Femur (tissue), 1 donor: ENCODE measurements around the gene SMG6.
"Not testable (repeated sequence)": the region's sequence is repeated elsewhere in the genome, so short reads cannot be mapped to it uniquely, and the experiment has no call there.

Experiments
- DNase-seq: peaks from one replicate; pipeline ENCODE4 v3.0.0-alpha.2; 2017

The SMG6 gene

DNA sequence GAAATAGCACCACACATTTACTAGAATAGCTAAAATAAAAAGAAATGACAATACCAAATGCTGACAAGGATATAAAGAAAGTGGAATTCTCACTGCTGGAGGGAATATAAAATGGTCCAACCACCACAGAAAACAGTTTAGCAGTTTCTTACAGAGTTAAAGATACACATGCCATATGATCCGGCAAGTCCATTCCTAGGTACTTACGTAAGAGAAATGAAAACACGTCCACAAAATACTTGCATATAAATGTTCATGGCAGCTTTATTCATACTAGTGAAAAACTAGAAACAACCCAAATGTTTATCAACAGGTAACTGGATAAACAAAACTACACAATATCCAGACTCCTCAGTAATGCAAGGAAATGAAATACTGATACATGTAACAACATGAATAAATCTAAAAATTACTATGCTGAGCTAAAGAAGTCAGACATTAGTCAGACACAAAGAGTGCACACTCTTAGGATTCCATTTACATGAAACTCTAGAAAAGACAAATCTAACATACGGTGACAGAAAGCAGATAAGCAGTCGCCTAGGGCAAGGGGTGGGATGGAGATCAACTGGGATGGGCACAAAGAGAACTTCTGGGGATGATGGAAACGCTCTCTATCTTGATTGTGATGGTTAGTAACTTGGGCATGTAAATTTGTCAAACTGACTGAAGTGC is 76.4 kb downstream of the SMG6 start:
- DNase-seq, result no peak

- no peak for DNase-seq
Measured at GRCh38 chr17:2223617-2223927, 80.0 kb downstream of the SMG6 start.

DNA sequence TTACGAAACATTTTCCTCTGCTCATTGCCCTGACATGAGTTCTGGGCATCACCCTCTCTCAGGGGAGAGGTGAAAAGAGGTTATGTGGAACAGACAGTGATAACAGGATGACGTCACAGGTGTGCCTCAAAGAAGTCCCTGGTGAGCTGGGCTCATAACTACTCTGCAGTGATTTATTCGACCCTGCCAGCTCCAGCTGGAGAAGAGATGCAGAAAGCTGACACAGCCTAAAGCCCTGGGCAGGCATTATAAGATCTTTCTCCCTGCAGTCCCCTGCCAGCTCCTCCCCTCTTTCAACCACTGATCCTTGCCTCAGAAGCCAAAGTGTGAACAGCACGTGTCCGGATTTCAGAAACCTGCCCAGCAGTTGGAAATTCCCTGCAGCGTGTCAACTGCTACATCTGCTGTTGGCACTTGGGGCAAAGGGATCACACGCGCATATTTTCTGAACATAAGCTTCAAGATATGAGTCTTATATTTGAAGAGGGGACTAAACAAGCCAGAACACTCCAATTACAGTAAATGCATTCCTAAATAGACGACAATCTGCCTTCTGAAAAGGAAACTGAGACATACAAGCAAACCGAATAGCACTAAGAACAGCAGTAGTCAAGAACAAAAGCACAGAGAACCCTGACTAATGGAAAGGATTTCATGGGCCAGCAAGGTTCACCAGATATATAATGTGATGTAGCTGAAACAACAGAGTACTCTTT is 80.5 kb downstream of the SMG6 start:
- peak; percentile 83 for DNase-seq

GRCh38 chr17:2222301-2222700 is 81.3 kb downstream of the SMG6 start:
- no peak for DNase-seq

DNA sequence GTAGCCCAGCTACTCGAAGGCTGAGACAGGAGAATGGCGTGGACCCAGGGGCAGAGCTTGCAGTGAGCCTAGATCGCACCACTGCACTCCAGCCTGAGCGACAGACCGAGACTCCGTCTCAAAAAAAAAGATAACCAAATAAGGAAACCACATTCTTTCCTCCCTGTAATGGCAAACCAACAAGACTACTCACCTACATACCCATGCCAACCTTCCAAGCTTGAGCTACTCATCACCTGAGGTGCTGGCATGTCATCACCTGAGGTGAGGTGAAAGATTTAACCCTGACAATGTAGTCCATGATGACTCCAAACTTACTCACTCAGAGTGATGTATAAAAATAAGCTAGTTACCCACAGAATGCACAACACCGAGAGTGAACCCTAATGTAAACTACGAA is 85.2 kb downstream of the SMG6 start:
- no peak for DNase-seq

- peak; percentile 96 for DNase-seq
Measured at GRCh38 chr17:2215616-2216364, 87.8 kb downstream of the SMG6 start.

DNA sequence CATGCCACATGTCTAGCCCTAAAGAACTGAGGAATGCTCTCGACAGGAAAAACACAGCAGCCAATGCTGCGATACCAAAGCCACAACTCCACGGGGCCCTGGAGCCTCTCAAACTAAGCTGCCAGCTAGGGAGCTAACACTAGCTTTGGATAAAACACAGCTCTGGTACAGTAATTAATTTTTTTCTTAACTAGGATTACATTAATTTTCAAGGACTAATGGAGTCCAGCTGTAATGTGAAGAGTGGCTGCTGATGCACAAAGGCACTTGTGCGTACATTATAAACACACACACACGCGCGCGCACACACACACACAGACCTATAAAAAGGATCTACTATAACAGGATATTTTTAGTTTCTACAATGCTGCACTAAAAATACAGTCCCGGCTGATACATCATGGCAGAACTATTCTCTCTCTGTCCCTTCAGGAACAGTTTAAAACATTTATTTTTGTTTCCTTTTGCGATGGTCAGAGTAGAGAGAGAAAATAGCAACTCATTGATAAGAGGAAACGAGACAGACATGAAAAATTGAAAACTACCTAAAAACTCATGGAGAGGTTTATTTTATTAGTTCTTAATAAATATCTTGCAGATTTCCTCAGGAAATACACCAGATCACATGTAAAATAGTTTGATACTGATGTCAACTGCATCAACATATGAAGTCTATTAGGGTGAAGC is 88.5 kb downstream of the SMG6 start:
- DNase-seq, result peak; percentile 84

- DNase-seq, result no peak
Measured at GRCh38 chr17:2214047-2214928, 89.3 kb downstream of the SMG6 start.

DNA sequence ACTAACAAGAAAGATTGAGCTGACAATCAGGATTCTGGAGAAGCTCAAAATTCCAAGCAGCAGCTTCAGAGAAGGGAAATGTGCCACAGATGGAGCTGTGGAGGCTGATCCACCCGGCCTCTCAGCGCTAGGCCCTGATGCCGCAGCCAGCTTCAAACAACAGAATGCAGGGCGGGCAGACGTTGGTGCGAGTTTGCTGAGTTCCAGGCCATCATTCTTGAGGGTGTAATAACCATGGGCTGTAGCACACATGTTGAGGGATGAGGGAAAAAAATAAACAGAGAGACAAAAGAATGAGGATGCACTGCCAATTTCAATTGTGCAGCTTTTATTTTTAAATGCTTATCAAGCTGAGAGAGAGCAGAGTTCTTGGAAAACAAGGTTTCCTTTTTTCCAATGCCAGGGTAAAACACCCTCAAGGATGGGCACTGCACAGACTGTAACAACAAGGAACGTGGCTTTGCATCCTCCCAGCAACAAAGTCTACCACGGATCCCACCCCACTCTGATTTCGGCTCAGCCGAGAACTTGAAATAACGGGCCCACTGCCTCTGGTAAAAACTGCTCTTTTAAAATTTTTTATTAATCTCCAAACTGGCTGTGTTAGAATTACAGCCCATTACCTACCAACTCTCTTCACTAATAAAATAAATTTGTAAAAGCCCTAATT is 90.2 kb downstream of the SMG6 start:
- no peak for DNase-seq

- DNase-seq, result peak; percentile 52
Measured at GRCh38 chr17:2212400-2212981, 91.1 kb downstream of the SMG6 start.

DNA sequence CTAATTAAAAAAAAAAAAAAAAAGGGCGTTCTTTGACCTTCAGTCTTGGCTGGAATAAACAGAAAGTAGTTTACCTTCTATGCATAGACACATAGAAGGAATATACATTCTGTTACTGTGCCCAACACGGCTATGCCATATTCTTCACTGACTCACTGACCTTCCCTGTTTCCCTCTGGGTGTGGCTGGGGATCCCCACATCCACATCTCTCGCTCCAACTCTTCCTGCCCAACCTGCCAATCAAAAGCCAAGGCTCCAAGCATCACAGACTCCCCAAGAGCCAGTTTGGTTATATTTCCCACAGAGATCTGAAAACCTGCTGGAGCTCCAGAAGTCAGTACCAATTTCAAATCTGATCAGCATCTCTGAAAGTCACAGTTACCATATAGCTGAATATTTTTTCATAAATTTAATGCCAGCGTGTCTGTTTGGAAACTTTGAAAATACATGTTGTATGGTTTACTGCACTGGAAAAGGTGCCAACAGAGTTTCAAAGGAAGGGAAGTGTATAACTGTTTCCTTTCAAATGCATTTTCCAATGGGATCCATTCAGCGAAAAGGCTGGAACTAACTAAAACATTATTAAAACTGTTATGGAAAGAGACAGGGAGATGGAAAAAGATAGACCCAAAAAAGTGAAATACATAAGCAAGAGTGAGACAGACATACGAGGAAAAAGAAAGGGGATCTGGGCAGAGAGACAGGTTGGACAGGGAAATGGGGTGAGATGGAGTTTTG is 91.8 kb downstream of the SMG6 start:
- no peak for DNase-seq

- no peak for DNase-seq
Measured at GRCh38 chr17:2210726-2211125, 92.9 kb downstream of the SMG6 start.

DNA sequence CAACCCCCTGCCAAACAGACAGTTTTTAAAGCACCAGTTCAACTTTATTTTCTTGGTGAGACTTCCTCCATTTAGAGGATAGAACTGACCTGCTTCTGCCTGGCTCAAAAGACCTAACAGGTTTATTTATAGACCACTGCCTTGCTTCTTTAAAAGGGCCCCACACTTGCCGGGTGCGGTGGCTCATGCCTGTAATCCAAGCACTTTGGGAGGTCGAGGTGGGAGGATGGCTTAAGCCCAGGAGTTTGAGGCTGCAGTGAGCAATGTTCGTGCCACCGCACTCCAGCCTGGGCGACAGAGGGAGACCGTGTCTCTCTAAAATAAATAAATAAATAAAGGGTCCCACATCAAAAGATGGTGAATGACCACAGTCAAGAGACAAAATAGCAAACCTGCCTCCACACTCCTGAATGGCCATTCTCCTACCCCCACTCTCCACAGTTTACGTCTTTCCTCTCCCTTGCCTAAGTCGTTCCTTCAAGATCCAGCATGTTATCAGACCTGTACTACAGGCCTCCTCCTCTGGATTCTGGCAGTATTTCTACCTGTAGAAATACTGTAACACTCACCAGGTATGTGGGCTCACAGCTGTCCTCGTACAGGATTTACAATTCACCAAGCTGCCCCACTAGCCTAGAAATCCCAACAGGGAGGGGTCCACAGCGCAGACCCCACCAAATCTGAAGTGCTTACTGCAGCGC is 95.6 kb downstream of the SMG6 start:
- no peak for DNase-seq

DNA sequence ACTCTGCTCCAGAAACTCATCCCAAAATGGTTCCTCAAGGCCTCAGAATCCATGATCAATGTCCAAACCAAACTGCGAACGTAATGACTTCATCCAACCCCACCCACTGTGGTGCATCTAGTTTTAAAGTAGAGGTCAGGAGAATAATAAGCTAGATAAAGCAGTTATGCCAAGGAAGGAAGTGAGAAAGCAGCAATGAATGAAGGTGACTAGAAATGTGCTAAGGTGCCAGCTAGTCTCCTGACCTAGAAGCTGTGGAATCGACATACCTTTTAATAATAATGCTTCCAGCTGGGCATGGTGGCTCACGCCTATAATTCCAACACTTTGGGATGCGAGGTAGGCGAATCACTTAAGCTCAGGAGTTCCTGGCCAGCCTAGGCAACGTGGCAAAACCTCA is 99.2 kb downstream of the SMG6 start:
- DNase-seq, result no peak

DNA sequence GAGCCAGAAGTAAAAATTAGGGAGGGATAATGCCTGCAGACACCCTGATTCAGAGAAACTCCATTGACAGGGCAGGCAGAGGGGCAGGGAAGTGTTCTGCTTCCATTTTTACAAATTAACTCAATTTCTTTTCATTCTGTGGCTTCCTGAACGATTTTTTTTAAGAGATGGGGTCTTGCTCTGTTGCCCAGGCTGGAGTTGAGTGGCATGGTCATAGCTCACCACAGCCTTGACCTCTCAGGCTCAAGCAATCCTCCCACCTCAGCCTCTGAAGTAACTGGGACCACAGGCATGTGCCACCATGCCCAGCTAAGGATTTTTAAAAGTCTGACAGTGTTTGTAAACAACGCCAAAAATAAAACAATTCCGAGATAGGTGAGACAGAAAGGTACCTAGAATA is 99.8 kb downstream of the SMG6 start:
- DNase-seq, result no peak

DNA sequence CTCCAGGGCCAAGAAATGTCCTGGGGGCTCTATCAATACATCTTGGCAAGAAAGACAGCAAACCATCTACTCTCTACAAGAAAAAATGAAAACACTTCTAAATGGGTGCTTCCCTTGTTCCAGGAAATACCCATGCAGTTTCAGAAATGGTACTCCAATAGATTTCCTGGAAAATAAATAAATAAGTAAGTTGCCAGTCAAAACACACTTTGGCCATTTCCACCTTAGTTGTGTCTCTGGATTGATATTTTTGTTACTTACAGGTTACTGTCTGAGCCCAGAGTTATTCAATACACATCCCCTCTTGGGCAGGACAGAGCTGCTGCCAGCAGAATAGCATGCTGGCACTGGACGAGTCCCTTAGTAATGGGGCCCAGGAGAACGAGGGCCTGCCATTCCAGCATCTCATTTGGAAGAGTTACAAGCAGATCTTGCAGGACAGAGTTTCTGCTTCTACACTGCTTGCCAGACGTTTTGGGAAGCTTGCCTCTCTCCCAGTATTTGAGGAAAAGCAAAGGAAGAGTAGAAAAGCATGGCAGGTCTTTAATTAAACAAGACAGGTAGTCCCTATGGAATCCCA is 100.5 kb downstream of the SMG6 start:
- no peak for DNase-seq

DNA sequence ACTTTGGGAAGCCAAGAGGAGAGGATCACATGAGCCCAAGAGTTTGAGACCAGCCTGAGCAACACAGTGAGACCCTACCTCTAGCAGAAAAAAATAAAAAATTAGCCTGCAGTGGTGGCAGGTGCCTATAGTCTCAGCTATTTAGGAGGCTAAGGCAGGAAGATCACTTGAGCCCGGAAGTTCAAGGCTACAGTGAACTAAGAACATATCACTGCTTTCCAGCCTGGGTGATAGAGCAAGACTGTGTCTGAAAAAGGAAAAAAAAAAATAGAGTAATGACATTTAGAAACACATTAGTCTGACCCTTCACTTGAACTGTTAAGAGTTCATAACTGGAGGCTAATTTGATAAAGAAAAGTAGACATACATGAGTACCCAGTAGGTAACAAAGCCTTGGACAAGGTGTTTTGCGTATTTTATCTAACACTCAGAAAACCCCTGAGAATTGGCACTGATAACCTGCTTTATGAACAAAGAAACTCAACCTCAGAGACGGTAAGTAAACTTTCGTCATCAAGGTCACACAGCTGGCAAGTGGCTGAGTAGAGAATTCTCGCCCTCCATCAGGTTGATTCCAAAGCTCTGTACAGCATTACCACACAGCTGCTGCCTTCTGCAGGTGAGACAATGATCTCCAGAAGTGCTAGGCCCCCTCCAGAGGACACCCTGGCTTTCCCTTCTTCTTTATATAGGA is 101.1 kb downstream of the SMG6 start:
- no peak for DNase-seq

GRCh38 chr17:2199386-2199785 is 104.2 kb downstream of the SMG6 start:
- DNase-seq, result not testable (repeated sequence)

DNA sequence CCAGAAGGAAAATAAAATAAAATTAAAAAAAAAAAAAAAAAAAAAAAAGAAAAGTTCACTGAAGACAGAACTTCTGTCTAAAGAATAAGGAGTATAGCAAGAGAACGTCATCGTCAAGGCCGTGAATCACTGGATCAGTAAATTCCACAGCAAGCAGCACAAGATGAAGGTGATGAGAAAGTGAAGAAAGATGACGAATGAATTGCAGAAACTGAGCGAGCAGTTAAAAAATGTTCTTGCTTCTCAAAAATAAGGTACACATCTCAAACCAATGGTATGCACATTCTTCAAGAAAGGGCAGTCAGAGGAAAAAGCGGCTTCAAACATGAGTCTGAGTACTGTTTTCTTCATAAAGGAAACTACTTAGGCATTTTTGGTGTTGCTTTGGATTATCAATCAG is 104.7 kb downstream of the SMG6 start:
- DNase-seq, result no peak
